MM.1S (cell line): ENCODE measurements around the gene PPP1R16B.

ENCODE experiments used
- EZH2 ChIP-seq: fragments of 300-600 bp; sonication (generic); optimal IDR thresholded peaks from 2 replicates; pipeline ENCODE3; 2017; ENCODE audit warnings: low read depth, mild to moderate bottlenecking, antibody characterized with exemption, low read length, mixed read lengths
- EZH2phosphoT487 ChIP-seq: fragments of 300-600 bp; sonication (generic); IDR thresholded peaks from 2 replicates; pipeline ENCODE4 v1.6.1; 2018; ENCODE audit warnings: antibody characterized with exemption, low read length
- TF ChIP-seq, protein P1 (sequence below): fragments of 300-600 bp; sonication (generic); IDR thresholded peaks from 2 replicates; pipeline ENCODE4 v1.5.1; 2016; ENCODE audit warnings: antibody characterized with exemption, low read length, mixed read lengths

DNA sequence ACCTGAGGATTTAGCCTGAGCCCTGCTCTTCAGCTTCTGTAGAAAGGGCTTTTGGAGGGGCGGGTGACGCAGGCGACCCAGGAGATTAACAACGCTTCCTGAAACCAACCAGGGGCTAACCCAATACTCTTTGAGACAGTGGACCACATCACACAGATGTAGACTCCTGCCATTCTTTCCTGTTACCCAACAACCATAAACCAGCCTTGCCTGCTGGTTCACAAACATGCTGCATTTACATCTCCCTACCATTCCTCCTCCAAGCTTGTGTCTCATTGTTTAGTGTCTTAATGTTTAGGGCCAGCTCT lies 28.3 kb downstream of the PPP1R16B start:
- TF ChIP-seq, protein P1, sequence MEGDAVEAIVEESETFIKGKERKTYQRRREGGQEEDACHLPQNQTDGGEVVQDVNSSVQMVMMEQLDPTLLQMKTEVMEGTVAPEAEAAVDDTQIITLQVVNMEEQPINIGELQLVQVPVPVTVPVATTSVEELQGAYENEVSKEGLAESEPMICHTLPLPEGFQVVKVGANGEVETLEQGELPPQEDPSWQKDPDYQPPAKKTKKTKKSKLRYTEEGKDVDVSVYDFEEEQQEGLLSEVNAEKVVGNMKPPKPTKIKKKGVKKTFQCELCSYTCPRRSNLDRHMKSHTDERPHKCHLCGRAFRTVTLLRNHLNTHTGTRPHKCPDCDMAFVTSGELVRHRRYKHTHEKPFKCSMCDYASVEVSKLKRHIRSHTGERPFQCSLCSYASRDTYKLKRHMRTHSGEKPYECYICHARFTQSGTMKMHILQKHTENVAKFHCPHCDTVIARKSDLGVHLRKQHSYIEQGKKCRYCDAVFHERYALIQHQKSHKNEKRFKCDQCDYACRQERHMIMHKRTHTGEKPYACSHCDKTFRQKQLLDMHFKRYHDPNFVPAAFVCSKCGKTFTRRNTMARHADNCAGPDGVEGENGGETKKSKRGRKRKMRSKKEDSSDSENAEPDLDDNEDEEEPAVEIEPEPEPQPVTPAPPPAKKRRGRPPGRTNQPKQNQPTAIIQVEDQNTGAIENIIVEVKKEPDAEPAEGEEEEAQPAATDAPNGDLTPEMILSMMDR, result no peak
- TF ChIP-seq EZH2 (no peak), EZH2phosphoT487 (no peak)
